Uterus (tissue), 4 donors: ENCODE measurements around the gene KRTAP27-1. TPM values are rescaled to one million over a fixed set of nuclear protein-coding genes. Genes with fewer than 3 reads are reported as not detected.

Experiments used
- DNase-seq, 2 donors: peaks; one replicate each; pipeline ENCODE4 v3.0.0-alpha.2; 2019 to 2020
- H3K27ac ChIP-seq, 2 donors: fragments of 200-600 bp; sonication (generic); 1 replicate in 1 of 2; 2 replicates in 1 of 2; pipeline ENCODE4 v1.5.1; 2016 to 2018
- H3K27me3 ChIP-seq, 2 donors: fragments of 200-600 bp; sonication (generic); one replicate each; pipeline ENCODE4 v1.5.1; 2018 to 2019; ENCODE audit warnings: control low read depth in 1 of 2
- H3K36me3 ChIP-seq, 2 donors: fragments of 200-600 bp; sonication (generic); one replicate each; pipeline ENCODE4 v1.5.1; 2019; ENCODE audit warnings: control low read depth in 1 of 2
- H3K4me1 ChIP-seq, 2 donors: fragments of 200-600 bp; sonication (generic); one replicate each; pipeline ENCODE4 v1.5.1; 2018 to 2019; ENCODE audit warnings: control low read depth in 1 of 2
- H3K4me3 ChIP-seq, 2 donors: fragments of 200-600 bp; sonication (generic); 1 replicate in 1 of 2; 2 replicates in 1 of 2; pipeline ENCODE4 v1.5.1; 2018 to 2019; ENCODE audit warnings: mild to moderate bottlenecking in 1 of 2
- H3K9me3 ChIP-seq, 2 donors: fragments of 200-600 bp; sonication (generic); one replicate each; pipeline ENCODE4 v1.5.1; 2019; ENCODE audit warnings: control low read depth in 1 of 2
- CTCF ChIP-seq, 4 experiments: fragments of 200-600 bp in 2 of 4; fragments of 450-650 bp in 2 of 4; sonication (generic) in 2 of 4; IDR thresholded peaks; one replicate each; pipeline ENCODE4 v1.5.1; 2016 to 2019; ENCODE audit warnings: antibody characterized with exemption in 4 of 4, mild to moderate bottlenecking in 2 of 4, moderate library complexity in 1 of 4
- POLR2A ChIP-seq, 2 donors: fragments of 450-650 bp; IDR thresholded peaks; one replicate each; pipeline ENCODE4 v1.6.1; 2016; ENCODE audit warnings: antibody characterized with exemption in 2 of 2, mild to moderate bottlenecking in 1 of 2, moderate library complexity in 1 of 2
- intact Hi-C: fragments of 100-400 bp; cut with DNase I; formaldehyde crosslinking; loops from one replicate; pipeline ENCODE4 v1.15.1; 2023; ENCODE audit warnings: low total_unique reads
- total RNA-seq, 4 donors: library from RNA; depleted of rRNA in 3 of 4; stranded (reverse); fragments of >200 nt in 3 of 4; gene quantifications; one replicate each; pipeline versions ENCODE4 v1.1.0 to v1.2.4, GENCODE V29; 2014 to 2023
- donor health status: DM: yes; HTN: yes; CAD: no.

Gene KRTAP27-1
- total RNA-seq, 4 donors from 2014 or later = not detected

DNA sequence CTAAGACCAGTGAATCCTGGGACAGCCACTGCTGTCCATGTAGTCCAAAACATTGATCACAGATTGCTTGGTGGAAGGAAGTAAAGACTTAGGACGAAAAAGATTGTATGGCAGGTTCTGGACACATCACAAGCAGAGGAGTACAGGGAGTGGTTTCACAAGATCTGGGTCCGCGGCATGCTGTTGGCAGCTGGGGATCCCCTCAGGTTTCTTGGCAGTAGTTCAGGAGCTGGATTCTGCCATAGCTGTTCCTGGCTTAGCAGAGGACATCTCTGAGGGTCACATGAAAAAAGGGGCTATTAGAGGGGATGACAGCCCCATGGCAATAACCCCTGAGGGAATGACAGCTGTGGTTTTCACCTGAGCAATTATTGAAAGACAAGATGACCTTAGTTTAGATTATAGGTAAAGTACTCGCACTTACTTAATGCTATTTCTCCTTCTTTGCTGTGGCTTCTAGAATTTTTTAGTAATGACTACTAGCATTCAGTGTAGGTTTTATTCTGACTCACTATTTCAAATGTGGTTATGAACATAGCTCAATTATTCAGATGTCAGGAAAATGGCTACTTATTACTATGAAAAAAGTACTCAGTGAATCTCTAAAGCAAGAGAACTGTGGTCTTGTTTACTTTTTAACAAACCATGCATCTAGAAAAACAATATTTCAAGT is 8.2 kb downstream of the KRTAP27-1 start:
- no peaks in the 10 kb centered on the region for H3K4me1 ChIP-seq
- H3K4me3 ChIP-seq = no peak overlapping the region
- DNase-seq = no peak
- no peaks in the 10 kb centered on the region for H3K36me3 ChIP-seq
- TF ChIP-seq POLR2A (IDR thresholded peaks at IDR 0.05) = no peak
- no peak for TF ChIP-seq CTCF (IDR thresholded peaks at IDR 0.05)
- H3K9me3 ChIP-seq = no peaks in the 10 kb centered on the region
- intact Hi-C loops = no loop called here
- no peak overlapping the region for H3K27ac ChIP-seq
- H3K27me3 ChIP-seq = no peaks in the 10 kb centered on the region

- Histone ChIP-seq H3K4me3 (no peak overlapping the region), H3K27ac (no peak overlapping the region), H3K4me1 (no peaks in the 10 kb centered on the region), H3K9me3 (no peaks in the 10 kb centered on the region), H3K36me3 (no peaks in the 10 kb centered on the region), H3K27me3 (no peaks in the 10 kb centered on the region)
- TF ChIP-seq CTCF (IDR thresholded peaks at IDR 0.05) (no peak), POLR2A (IDR thresholded peaks at IDR 0.05) (no peak)
- no peak for DNase-seq
- intact Hi-C loops = no loop called here
Observed at GRCh38 chr21:30326390-30326789, 11.1 kb downstream of the KRTAP27-1 start.

- Histone ChIP-seq H3K27ac (no peak within 1 kb of the TSS), H3K4me1 (no peaks in the 10 kb centered on the region), H3K27me3 (no peaks in the 10 kb centered on the region), H3K4me3 (no peak within 1 kb of the TSS), H3K9me3 (no peaks in the 10 kb centered on the region), H3K36me3 (no peaks in the 10 kb centered on the region)
- intact Hi-C loops = no loop called here
- no peak for TF ChIP-seq POLR2A (IDR thresholded peaks at IDR 0.05)
- no peak for TF ChIP-seq CTCF (IDR thresholded peaks at IDR 0.05)
- DNase-seq = no peak
Observed at GRCh38 chr21:30320215-30320614, 17.3 kb downstream of the KRTAP27-1 start, which contains the start of gene KRTAP26-1. Gene KRTAP26-1 (minus strand): TSS chr21:30320315. CDS start chr21:30320035, 280 bp downstream.

- no peak for TF ChIP-seq CTCF (IDR thresholded peaks at IDR 0.05)
- TF ChIP-seq POLR2A (IDR thresholded peaks at IDR 0.05) = no peak
- no peak overlapping the region for H3K27ac ChIP-seq
- H3K4me1 ChIP-seq = no peaks in the 10 kb centered on the region
- intact Hi-C loops = no loop called here
- no peaks in the 10 kb centered on the region for H3K27me3 ChIP-seq
- H3K36me3 ChIP-seq = no peaks in the 10 kb centered on the region
- H3K9me3 ChIP-seq = no peaks in the 10 kb centered on the region
- H3K4me3 ChIP-seq = no peak overlapping the region
- no peak for DNase-seq
Observed at GRCh38 chr21:30315701-30316100, 21.8 kb downstream of the KRTAP27-1 start.

DNA sequence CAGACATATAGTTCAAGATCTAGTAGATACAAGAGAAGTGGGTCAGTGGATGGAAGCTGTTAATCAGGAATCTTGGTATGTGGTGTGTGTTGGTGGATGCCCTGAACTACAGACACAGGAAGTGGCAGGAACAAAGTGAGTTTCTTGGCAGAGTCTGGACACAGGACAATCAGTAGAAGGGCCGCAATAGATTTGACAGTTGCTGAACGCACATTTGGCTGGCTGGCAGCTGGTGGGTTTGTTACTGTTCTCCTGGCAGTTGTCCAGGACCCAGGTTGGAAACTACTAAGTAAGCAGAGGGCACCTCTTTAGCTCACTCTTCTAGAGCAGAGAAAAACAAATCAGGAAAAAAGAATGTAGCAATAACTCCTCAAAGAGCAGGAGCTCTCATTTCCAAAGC is 30.6 kb downstream of the KRTAP27-1 start:
- intact Hi-C loops = no loop called here
- DNase-seq = no peak
- H3K27ac ChIP-seq = no peak overlapping the region
- H3K4me3 ChIP-seq = no peak overlapping the region
- no peaks in the 10 kb centered on the region for H3K9me3 ChIP-seq
- H3K4me1 ChIP-seq = no peaks in the 10 kb centered on the region
- TF ChIP-seq CTCF (IDR thresholded peaks at IDR 0.05) = no peak
- no peak for TF ChIP-seq POLR2A (IDR thresholded peaks at IDR 0.05)
- no peaks in the 10 kb centered on the region for H3K36me3 ChIP-seq
- H3K27me3 ChIP-seq = no peaks in the 10 kb centered on the region
